HEK293 (cell line): Measurements from ENCODE around the gene C3AR1.

Source experiments
- BCL11B ChIP-seq: fragments of 450-650 bp; formaldehyde crosslinking; IDR thresholded peaks from 2 replicates; pipeline ENCODE4 v1.5.1; 2016; ENCODE audit warnings: low read depth, missing biosample characterization, missing genetic modification characterization
- FEZF1 ChIP-seq: fragments of 450-650 bp; formaldehyde crosslinking; IDR thresholded peaks from 2 replicates; pipeline ENCODE4 v1.5.1; 2016; ENCODE audit warnings: missing biosample characterization, missing genetic modification characterization
- HOXA7 ChIP-seq: sonication (generic); formaldehyde crosslinking; IDR thresholded peaks from 2 replicates; pipeline ENCODE4 v1.8.1; 2022; ENCODE audit warnings: missing genetic modification reagents, borderline replicate concordance
- KLF7 ChIP-seq: fragments of 450-650 bp; formaldehyde crosslinking; IDR thresholded peaks from 2 replicates; pipeline ENCODE4 v1.5.1; 2016; ENCODE audit warnings: missing biosample characterization, missing genetic modification characterization, borderline replicate concordance
- OVOL3 ChIP-seq: fragments of 450-650 bp; formaldehyde crosslinking; IDR thresholded peaks from 2 replicates; pipeline ENCODE4 v1.5.1; 2016; ENCODE audit warnings: missing biosample characterization, missing genetic modification characterization
- PRDM4 ChIP-seq: fragments of 450-650 bp; formaldehyde crosslinking; IDR thresholded peaks from 2 replicates; pipeline ENCODE4 v1.5.1; 2017; ENCODE audit warnings: missing biosample characterization, missing genetic modification characterization
- REPIN1 ChIP-seq: fragments of 450-650 bp; formaldehyde crosslinking; IDR thresholded peaks from 2 replicates; pipeline ENCODE4 v1.5.1; 2017; ENCODE audit warnings: missing biosample characterization, missing genetic modification characterization, low read depth
- SCRT1 ChIP-seq: fragments of 450-650 bp; formaldehyde crosslinking; IDR thresholded peaks from 2 replicates; pipeline ENCODE4 v1.5.1; 2016; ENCODE audit warnings: missing biosample characterization, missing genetic modification characterization, borderline replicate concordance
- WT1 ChIP-seq: fragments of 450-650 bp; formaldehyde crosslinking; IDR thresholded peaks from 2 replicates; pipeline ENCODE4 v1.5.1; 2016; ENCODE audit warnings: missing biosample characterization, missing genetic modification characterization
- YY1 ChIP-seq: fragments of 450-650 bp; formaldehyde crosslinking; IDR thresholded peaks from 2 replicates; pipeline ENCODE4 v1.5.1; 2018; ENCODE audit warnings: missing biosample characterization, missing genetic modification characterization
- ZBTB44 ChIP-seq: fragments of 450-650 bp; IDR thresholded peaks from 2 replicates; pipeline ENCODE4 v1.5.1; 2018; ENCODE audit warnings: missing biosample characterization, mild to moderate bottlenecking, missing genetic modification characterization
- ZIC2 ChIP-seq: fragments of 450-650 bp; formaldehyde crosslinking; IDR thresholded peaks from 2 replicates; pipeline ENCODE4 v1.5.1; 2016; ENCODE audit warnings: missing biosample characterization, missing genetic modification characterization
- ZNF10 ChIP-seq: fragments of 450-650 bp; formaldehyde crosslinking; IDR thresholded peaks from 2 replicates; pipeline ENCODE4 v1.5.1; 2017; ENCODE audit warnings: missing biosample characterization, missing genetic modification characterization
- ZNF140 ChIP-seq: fragments of 450-650 bp; formaldehyde crosslinking; IDR thresholded peaks from 2 replicates; pipeline ENCODE4 v1.5.1; 2016; ENCODE audit warnings: missing biosample characterization, missing genetic modification characterization
- ZNF148 ChIP-seq: fragments of 450-650 bp; formaldehyde crosslinking; IDR thresholded peaks from 2 replicates; pipeline ENCODE4 v1.5.0; 2017; ENCODE audit warnings: missing biosample characterization, missing genetic modification characterization, borderline replicate concordance
- ZNF184 ChIP-seq: fragments of 450-650 bp; IDR thresholded peaks from 2 replicates; pipeline ENCODE4 v1.5.1; 2018; ENCODE audit warnings: missing biosample characterization, mild to moderate bottlenecking, missing genetic modification characterization
- ZNF214 ChIP-seq: fragments of 450-650 bp; formaldehyde crosslinking; IDR thresholded peaks from 2 replicates; pipeline ENCODE4 v1.5.1; 2017; ENCODE audit warnings: missing biosample characterization, mild to moderate bottlenecking, missing genetic modification characterization, borderline replicate concordance
- ZNF239 ChIP-seq: fragments of 450-650 bp; formaldehyde crosslinking; IDR thresholded peaks from 2 replicates; pipeline ENCODE4 v1.5.1; 2016; ENCODE audit warnings: missing biosample characterization, missing genetic modification characterization
- ZNF311 ChIP-seq: fragments of 450-650 bp; formaldehyde crosslinking; IDR thresholded peaks from 2 replicates; pipeline ENCODE4 v1.5.1; 2017; ENCODE audit warnings: missing biosample characterization, missing genetic modification characterization, borderline replicate concordance
- ZNF362 ChIP-seq: fragments of 450-650 bp; formaldehyde crosslinking; IDR thresholded peaks from 2 replicates; pipeline ENCODE4 v1.5.1; 2016; ENCODE audit warnings: missing biosample characterization, missing genetic modification characterization
- ZNF366 ChIP-seq: fragments of 450-650 bp; formaldehyde crosslinking; conservative IDR thresholded peaks from 2 replicates; pipeline ENCODE4 v1.5.1; 2016; ENCODE audit warnings: missing biosample characterization, missing genetic modification characterization
- ZNF513 ChIP-seq: fragments of 450-650 bp; IDR thresholded peaks from 2 replicates; pipeline ENCODE4 v1.5.1; 2018; ENCODE audit warnings: missing biosample characterization, missing genetic modification characterization
- ZNF549 ChIP-seq: fragments of 450-650 bp; IDR thresholded peaks from 2 replicates; pipeline ENCODE4 v1.5.1; 2018; ENCODE audit warnings: missing biosample characterization, missing genetic modification characterization, mild to moderate bottlenecking, inconsistent platforms, moderate library complexity
- ZNF621 ChIP-seq: fragments of 450-650 bp; formaldehyde crosslinking; IDR thresholded peaks from 2 replicates; pipeline ENCODE4 v1.5.1; 2017; ENCODE audit warnings: missing biosample characterization, missing genetic modification characterization
- ZNF645 ChIP-seq: fragments of 450-650 bp; formaldehyde crosslinking; IDR thresholded peaks from 2 replicates; pipeline ENCODE4; 2016; ENCODE audit warnings: missing biosample characterization, missing genetic modification characterization
- ZNF677 ChIP-seq: fragments of 450-650 bp; IDR thresholded peaks from 2 replicates; pipeline ENCODE4 v1.5.0; 2018; ENCODE audit warnings: missing biosample characterization, mild to moderate bottlenecking, missing genetic modification characterization, moderate library complexity
- ZNF707 ChIP-seq: fragments of 450-650 bp; formaldehyde crosslinking; IDR thresholded peaks from 2 replicates; pipeline ENCODE4 v1.5.1; 2016; ENCODE audit warnings: missing biosample characterization, missing genetic modification characterization
- ZNF830 ChIP-seq: fragments of 450-650 bp; IDR thresholded peaks from 2 replicates; pipeline ENCODE4 v1.5.0; 2018; ENCODE audit warnings: missing biosample characterization, missing genetic modification characterization, low read depth, mild to moderate bottlenecking, moderate library complexity
- ZNF837 ChIP-seq: fragments of 450-650 bp; formaldehyde crosslinking; IDR thresholded peaks from 2 replicates; pipeline ENCODE4 v1.5.1; 2016; ENCODE audit warnings: missing biosample characterization, missing genetic modification characterization
- ZNF843 ChIP-seq: fragments of 450-650 bp; formaldehyde crosslinking; IDR thresholded peaks from 2 replicates; pipeline ENCODE4 v1.5.1; 2016; ENCODE audit warnings: missing biosample characterization, missing genetic modification characterization

Gene C3AR1

GRCh38 chr12:8033153-8034044 is 32.8 kb downstream of the C3AR1 start (continued):
- peak; percentile 71 for TF ChIP-seq WT1 (tag by site-specific recombination)
- no peak for TF ChIP-seq ZNF148 (tag by site-specific recombination)
- TF ChIP-seq ZBTB44 (tag by site-specific recombination), result no peak
- no peak for TF ChIP-seq PRDM4 (tag by site-specific recombination)
- TF ChIP-seq FEZF1 (tag by site-specific recombination), result no peak
- TF ChIP-seq OVOL3 (tag by site-specific recombination), result no peak
- TF ChIP-seq ZNF549 (tag by site-specific recombination), result no peak
- TF ChIP-seq ZNF362, result no peak
- TF ChIP-seq ZNF707, result no peak
- TF ChIP-seq ZNF513 (tag by site-specific recombination), result peak; percentile 43; the same call in 1 of the 2 replicates
- TF ChIP-seq ZIC2 (tag by site-specific recombination), result no peak
- no peak for TF ChIP-seq ZNF843 (tag by site-specific recombination)
- TF ChIP-seq ZNF214 (tag by site-specific recombination), result no peak
- TF ChIP-seq HOXA7 (CRISPR knock-in tag), result no peak
- TF ChIP-seq BCL11B (tag by site-specific recombination), result no peak
- TF ChIP-seq SCRT1, result no peak
- TF ChIP-seq ZNF830, result no peak
- no peak for TF ChIP-seq ZNF837 (tag by site-specific recombination)
- no peak for TF ChIP-seq ZNF311 (tag by site-specific recombination)
- no peak for TF ChIP-seq ZNF677 (tag by site-specific recombination)
- TF ChIP-seq ZNF366 (tag by site-specific recombination), result 0 out of 2 replicates have a peak, but pooled peaks have one; percentile 61
- no peak for TF ChIP-seq ZNF645 (tag by site-specific recombination)
- no peak for TF ChIP-seq ZNF140 (tag by site-specific recombination)
- peak; percentile 80; the same call in 1 of the 2 replicates for TF ChIP-seq ZNF10 (tag by site-specific recombination)
- no peak for TF ChIP-seq REPIN1 (tag by site-specific recombination)
- no peak for TF ChIP-seq ZNF239 (tag by site-specific recombination)
- no peak for TF ChIP-seq KLF7 (tag by site-specific recombination)
- no peak for TF ChIP-seq ZNF621 (tag by site-specific recombination)
- no peak for TF ChIP-seq ZNF184
- TF ChIP-seq YY1, result no peak
